ENCODE measurements around the gene DOCK4. TPM values are rescaled to one million over a fixed set of nuclear protein-coding genes. Genes with fewer than 3 reads are reported as not detected.

DOCK4 gene
- total and polyA plus RNA-seq, 10 of the 15 experiments (the other 5 are each of a cell fraction or from before 2014, with no cell fraction given) = 0.03 to 0.73 (median 0.38) TPM

- TF ChIP-seq ZBTB40 (IDR thresholded peaks at IDR 0.05; ENCODE audit: borderline replicate concordance) (no peak), BRCA1 (IDR thresholded peaks at IDR 0.05; ENCODE audit: low read depth, low read length) (no peak), SMC3 (IDR thresholded peaks at IDR 0.05; ENCODE audit: borderline replicate concordance, low read length) (no peak), SUPT20H (IDR thresholded peaks at IDR 0.05; ENCODE audit: borderline replicate concordance, control insufficient read depth, low read depth, low read length) (no peak)
Measured at GRCh38 chr7:111887734-111888133, 318.5 kb downstream of the DOCK4 start (continued).

GRCh38 chr7:111886233-111886632 is 320.0 kb downstream of the DOCK4 start:
- ChIA-PET SMC1A (ENCODE audit: uncharacterized antibody, unreplicated experiment) (no interaction called here), RAD21 (ENCODE audit: unreplicated experiment) (no interaction called here), POLR2A (no interaction called here), CTCF (no interaction called here)
- H3K4me3 ChIP-seq = no peak overlapping the region
- H3K27ac ChIP-seq (ENCODE audit: control insufficient read depth, insufficient read depth) = no peak overlapping the region
- H3K9me3 ChIP-seq (replicated peaks; ENCODE audit: control insufficient read depth, insufficient read depth, low read length) = no peaks in the 10 kb centered on the region
- H3K79me2 ChIP-seq (ENCODE audit: control insufficient read depth, insufficient read depth, low read length) = no peaks in the 10 kb centered on the region
- H3K4me1 ChIP-seq (ENCODE audit: control insufficient read depth, insufficient read depth, low read length) = no peaks in the 10 kb centered on the region
- BruUV-seq (replicated peaks) = no TSS peak
- FAIRE-seq = no peak
- intact Hi-C loops (cut with micrococcal nuclease; ENCODE audit: unreplicated experiment) (no loop called here), in situ Hi-C loops (cut with MboI) (no loop called here)
- H3K27me3 ChIP-seq (replicated peaks in 1 of 2; ENCODE audit: control insufficient read depth in 2 of 2, insufficient read depth in 2 of 2, low read length in 1 of 2) = no peaks in the 10 kb centered on the region
- H3K9ac ChIP-seq (ENCODE audit: control insufficient read depth, insufficient read depth, low read length) = no peak overlapping the region
- no peak overlapping the region for H2AFZ ChIP-seq (ENCODE audit: control insufficient read depth, low read depth, low read length)
- WGBS (ENCODE audit: insufficient coverage, insufficient replicate concordance, low lambda C conversion rate, missing lambda C conversion rate) = 79% methylated on average over 2 of the region's 2 CpGs
- ATAC-seq = no peak
- TF ChIP-seq CEBPZ (IDR thresholded peaks at IDR 0.05; ENCODE audit: low read depth, low read length) (no peak), POLR2A (IDR thresholded peaks at IDR 0.05; ENCODE audit: low read depth, low read length) (no peak), ZNF24 (IDR thresholded peaks at IDR 0.05) (no peak), WRNIP1 (IDR thresholded peaks at IDR 0.05; ENCODE audit: borderline replicate concordance, low read depth, low read length) (no peak), SPI1 (IDR thresholded peaks at IDR 0.05; ENCODE audit: borderline replicate concordance, insufficient read depth, low read depth, low read length) (no peak), GATAD2B (conservative IDR thresholded peaks at IDR 0.05; ENCODE audit: low read depth) (no peak), MEF2A (IDR thresholded peaks at IDR 0.05; ENCODE audit: insufficient read depth, low read depth, low read length) (no peak)
- DNase-seq (ENCODE audit: low read depth, low spot score) = no peak
- no peak overlapping the region for H3K4me2 ChIP-seq (ENCODE audit: control insufficient read depth, insufficient read depth)
- H3K36me3 ChIP-seq (ENCODE audit: control insufficient read depth in 2 of 2, insufficient read depth in 2 of 2, low read length in 1 of 2) = no peaks in the 10 kb centered on the region
- H4K20me1 ChIP-seq (ENCODE audit: control insufficient read depth, insufficient read depth) = no peaks in the 10 kb centered on the region
